ENCODE data around the gene WIPI1.
"Not testable (repeated sequence)": the region's sequence is repeated elsewhere in the genome, so short reads cannot be mapped to it uniquely, and the experiment has no call there.

The WIPI1 gene

GRCh38 chr17:68495081-68495480 is 37.8 kb upstream of the WIPI1 start:
- no peak for TF ChIP-seq CTCF (conservative IDR thresholded peaks at IDR 0.05; ENCODE audit: low read depth)
- ChIA-PET CTCF (no interaction called here), POLR2A (ENCODE audit: low non-redundant PET) (no interaction called here)
- no peak for DNase-seq (ENCODE audit: low spot score)
- H3K27ac ChIP-seq, result no peak overlapping the region

GRCh38 chr17:68492394-68493054 is 35.2 kb upstream of the WIPI1 start:
- peak overlapping the region; percentile 63 for H3K27ac ChIP-seq
- POLR2A ChIA-PET (ENCODE audit: low non-redundant PET); DNase-seq (ENCODE audit: low spot score): not testable (repeated sequence)
- CTCF ChIA-PET, result interaction anchor here (0.9 kb wide), 1 partner anchor 10 kb away, joined by 3 read pairs; no protein-coding TSS in a partner anchor

GRCh38 chr17:68491381-68492231 is 34.3 kb upstream of the WIPI1 start:
- ChIA-PET POLR2A (ENCODE audit: low non-redundant PET) (no interaction called here), CTCF (no interaction called here)
- peak overlapping the region; percentile 63 for H3K27ac ChIP-seq
- no peak for DNase-seq (ENCODE audit: low spot score)
- TF ChIP-seq CTCF (conservative IDR thresholded peaks at IDR 0.05; ENCODE audit: low read depth), result no peak

GRCh38 chr17:68489919-68490318 is 32.6 kb upstream of the WIPI1 start:
- no peak for DNase-seq (ENCODE audit: low spot score)
- no peak overlapping the region for H3K27ac ChIP-seq
- CTCF ChIA-PET, result no interaction called here
- no peak for TF ChIP-seq CTCF (conservative IDR thresholded peaks at IDR 0.05; ENCODE audit: low read depth)
- POLR2A ChIA-PET (ENCODE audit: low non-redundant PET), result no interaction called here

GRCh38 chr17:68484458-68484857 is 27.2 kb upstream of the WIPI1 start:
- H3K27ac ChIP-seq, result no peak overlapping the region
- ChIA-PET POLR2A (ENCODE audit: low non-redundant PET) (no interaction called here), CTCF (no interaction called here)
- no peak for TF ChIP-seq CTCF (conservative IDR thresholded peaks at IDR 0.05; ENCODE audit: low read depth)
- DNase-seq (ENCODE audit: low spot score), result no peak

- ChIA-PET CTCF (interaction anchor here (0.6 kb wide), 1 partner anchor 756 kb away, joined by 6 read pairs; no protein-coding TSS in a partner anchor), POLR2A (ENCODE audit: low non-redundant PET) (no interaction called here)
- DNase-seq (ENCODE audit: low spot score), result no peak
Observed at GRCh38 chr17:68482576-68483041, 25.3 kb upstream of the WIPI1 start.

More at GRCh38 chr17:68482576-68483041, 25.3 kb upstream of the WIPI1 start:
- no peak overlapping the region for H3K27ac ChIP-seq
- no peak for TF ChIP-seq CTCF (conservative IDR thresholded peaks at IDR 0.05; ENCODE audit: low read depth)

All from RWPE1 (cell line).